ENCODE data around the gene TSHZ3. TPM values are rescaled to one million over a fixed set of nuclear protein-coding genes. Genes with fewer than 3 reads are reported as not detected.

The TSHZ3 gene
- total and polyA plus RNA-seq, 2 of the 8 experiments (the other 6 are each of a cell fraction or from before 2014, with no cell fraction given): 3.1 to 12.3 TPM

DNA sequence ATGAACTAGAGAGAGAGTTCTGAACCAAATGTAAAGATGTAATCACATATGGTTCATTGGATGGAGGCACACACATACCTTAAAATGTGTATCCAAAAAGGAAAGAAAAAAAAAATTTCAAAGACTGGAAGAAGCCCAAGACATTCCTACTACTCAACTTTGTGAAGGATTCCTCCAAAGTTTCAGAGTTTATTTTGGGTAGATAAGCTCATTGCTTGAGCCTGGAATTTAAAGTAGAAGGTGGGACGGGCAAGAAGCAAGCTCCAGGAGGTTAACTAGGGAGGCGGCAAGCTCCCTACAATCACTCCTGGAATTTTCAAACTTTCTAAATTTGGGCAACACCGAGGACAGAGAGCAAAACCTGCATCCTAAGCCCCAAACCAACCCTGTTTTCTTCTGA, 1.9 kb downstream of the TSHZ3 start:
- H3K4me2 ChIP-seq (ENCODE audit: insufficient read depth in 1 of 2, low read depth in 2 of 2, low read length in 2 of 2): peak overlapping the region; percentile 88 to 93
- DNase-seq (ENCODE audit: low read depth in 1 of 2, low spot score in 2 of 2): no peak
- no peak for TF ChIP-seq FOSL1 (IDR thresholded peaks at IDR 0.05; ENCODE audit: insufficient read depth, low read depth, low read length)

More for the DNA sequence above, 1.9 kb downstream of the TSHZ3 start:
- Histone ChIP-seq H3K36me3 (ENCODE audit: control insufficient read depth in 2 of 4, insufficient read depth in 4 of 4, low read length in 3 of 4) (no peaks in the 10 kb centered on the region), H2BK5ac (ENCODE audit: low read depth, low read length) (no peak overlapping the region), H2BK20ac (ENCODE audit: low read length) (no peak overlapping the region), H3K18ac (ENCODE audit: extremely low read depth, low read length) (no peak overlapping the region), H3K9me3 (ENCODE audit: insufficient read depth in 2 of 2, low read depth in 1 of 2, low read length in 1 of 2) (no peaks in the 10 kb centered on the region), H3K27me3 (replicated peaks in 1 of 4; ENCODE audit: control insufficient read depth in 3 of 4, extremely low read depth in 1 of 4, insufficient read depth in 3 of 4, low read length in 3 of 4) (peaks cover 11 to 39% (median 25%) of the 10 kb centered on the region in 4 experiments; a peak in 6 of 7 replicates), H3K23ac (ENCODE audit: insufficient read length) (no peak overlapping the region), H2AFZ (ENCODE audit: low read length) (no peak overlapping the region), H3K79me2 (ENCODE audit: control insufficient read depth in 1 of 2, insufficient read depth in 2 of 2, low read length in 2 of 2) (peaks cover 0 to 60% of the 10 kb centered on the region in 2 experiments; a peak in 2 of 4 replicates), H3K56ac (replicated peaks; ENCODE audit: insufficient read length, low read depth, low read length) (no peak overlapping the region), H4K91ac (replicated peaks; ENCODE audit: insufficient read length, low read length) (no peak overlapping the region), H3K27ac (ENCODE audit: low read depth, low read length) (no peak overlapping the region), H3K14ac (ENCODE audit: insufficient read length) (no peak overlapping the region), H2BK120ac (replicated peaks; ENCODE audit: low read depth, low read length) (no peak overlapping the region), H4K8ac (ENCODE audit: extremely low read depth, insufficient read depth, low read length) (no peak overlapping the region), H3K23me2 (ENCODE audit: low read depth, low read length) (peaks cover 23% of the 10 kb centered on the region; the same call in 1 of the 2 replicates), H3K79me1 (ENCODE audit: low read depth, low read length) (0 out of 2 replicates have a peak, but pooled peaks cover 2% of the 10 kb centered on the region), H2BK12ac (ENCODE audit: low read depth, low read length) (no peak overlapping the region), H2AK5ac (ENCODE audit: low read depth, low read length) (no peak overlapping the region), H3K4me1 (replicated peaks in 1 of 4; ENCODE audit: control insufficient read depth in 3 of 4, insufficient read depth in 4 of 4, low read length in 3 of 4) (peaks cover 4 to 18% (median 11%) of the 10 kb centered on the region in 4 experiments), H3K9ac (replicated peaks in 1 of 4; ENCODE audit: extremely low read depth in 1 of 4, low read depth in 3 of 4, low read length in 3 of 4) (no peak overlapping the region; a peak in 1 of 7 replicates), H4K5ac (ENCODE audit: insufficient read length, low read depth, low read length) (no peak overlapping the region), H3K4ac (replicated peaks; ENCODE audit: insufficient read length, low read depth, low read length) (no peak overlapping the region), H2BK15ac (ENCODE audit: low read length) (no peak overlapping the region), H4K20me1 (replicated peaks in 1 of 2; ENCODE audit: control insufficient read depth in 1 of 2, insufficient read depth in 2 of 2, low read length in 2 of 2) (peaks cover 0 to 8% of the 10 kb centered on the region in 2 experiments), H3K4me3 (ENCODE audit: extremely low read depth in 1 of 4, insufficient read depth in 2 of 4, low read depth in 3 of 4, low read length in 4 of 4) (peak overlapping the region in 1 of 4 experiments; percentile 90; a peak in 2 of 8 replicates)
- 31% methylated on average over 3 of the region's 3 CpGs; no CpG with 5 or more reads in 1 of the 2 experiments for WGBS, 2 experiments (ENCODE audit: extremely low coverage in 1 of 2, insufficient coverage in 1 of 2, insufficient read length in 1 of 2, insufficient replicate concordance in 2 of 2, low coverage in 1 of 2, low lambda C conversion rate in 2 of 2, missing lambda C conversion rate in 1 of 2)
- FAIRE-seq: no peak
- POLR2A ChIA-PET (ENCODE audit: partially characterized antibody): interaction anchor here (0.6 to 1.6 kb wide), 4 partner anchors 8 to 71 kb away, joined by 3 to 6 read pairs (median 6); no protein-coding TSS in a partner anchor
- CTCF ChIA-PET (ENCODE audit: partially characterized antibody): interaction anchor here (0.6 to 1.2 kb wide), 7 partner anchors 9 to 716 kb away, joined by 3 to 6 read pairs (median 3); no protein-coding TSS in a partner anchor
